Measurements from ENCODE around the gene SERPINA9. TPM values are rescaled to one million over a fixed set of nuclear protein-coding genes. Genes with fewer than 3 reads are reported as not detected.

The SERPINA9 gene
- not detected for total RNA-seq
- not detected for total RNA-seq (2013)

GRCh38 chr14:94476023-94476422 lies at the start of gene SERPINA9:
Gene SERPINA9, minus strand, starts transcription at chr14:94476197. Its CDS starts 6,357 bp downstream, at chr14:94469840.
- H3K27ac ChIP-seq (ENCODE audit: low read length) = no peak within 1 kb of the TSS
- no peak within 1 kb of the TSS for H3K4me3 ChIP-seq (ENCODE audit: low read length)
- no peaks in the 10 kb centered on the region for H3K36me3 ChIP-seq (ENCODE audit: control insufficient read depth, insufficient read depth, low read length)
- H3K4me3 Mint-ChIP-seq = no peak within 1 kb of the TSS
- DNase-seq = no peak
- ATAC-seq = no peak
- H3K9me3 ChIP-seq (ENCODE audit: control insufficient read depth, insufficient read depth, low read length) = peaks cover 6% of the 10 kb centered on the region
- H3K4me1 ChIP-seq (ENCODE audit: control insufficient read depth, insufficient read depth, low read length) = no peaks in the 10 kb centered on the region
- no peaks in the 10 kb centered on the region for H3K36me3 Mint-ChIP-seq
- H3K4me1 Mint-ChIP-seq = no peaks in the 10 kb centered on the region
- peaks cover 2 to 5% of the 10 kb centered on the region in 2 donors for H3K9me3 Mint-ChIP-seq
- TF ChIP-seq CTCF (IDR thresholded peaks at IDR 0.05) = no peak
- H3K27ac Mint-ChIP-seq = no peak within 1 kb of the TSS
- 79% methylated on average over 2 of the region's 2 CpGs for WGBS (ENCODE audit: insufficient coverage)
- H3K27me3 Mint-ChIP-seq (ENCODE audit: low read depth in 2 of 2) = peaks cover 5 to 10% of the 10 kb centered on the region in 2 donors
- intact Hi-C loops (cut with micrococcal nuclease) = no loop called here
- H3K27me3 ChIP-seq (ENCODE audit: control insufficient read depth, insufficient read depth, low read length) = no peaks in the 10 kb centered on the region

- Mint-ChIP-seq H3K4me1 (no peaks in the 10 kb centered on the region), H3K4me3 (no peak overlapping the region), H3K27me3 (ENCODE audit: low read depth in 2 of 2) (peaks cover 18 to 48% of the 10 kb centered on the region in 2 donors), H3K36me3 (no peaks in the 10 kb centered on the region), H3K27ac (no peak overlapping the region), H3K9me3 (peaks cover 8 to 13% of the 10 kb centered on the region in 2 donors)
- intact Hi-C loops (cut with micrococcal nuclease) = no loop called here
- Histone ChIP-seq H3K4me1 (ENCODE audit: control insufficient read depth, insufficient read depth, low read length) (no peaks in the 10 kb centered on the region), H3K9me3 (ENCODE audit: control insufficient read depth, insufficient read depth, low read length) (no peaks in the 10 kb centered on the region), H3K36me3 (ENCODE audit: control insufficient read depth, insufficient read depth, low read length) (no peaks in the 10 kb centered on the region), H3K27me3 (ENCODE audit: control insufficient read depth, insufficient read depth, low read length) (no peaks in the 10 kb centered on the region), H3K4me3 (ENCODE audit: low read length) (no peak overlapping the region), H3K27ac (ENCODE audit: low read length) (no peak overlapping the region)
- 73% methylated on average over 3 of the region's 3 CpGs for WGBS (ENCODE audit: insufficient coverage)
- no peak for TF ChIP-seq CTCF (IDR thresholded peaks at IDR 0.05)
- DNase-seq (no peak), ATAC-seq (no peak)
Measured at GRCh38 chr14:94524093-94524492, 48.1 kb upstream of the SERPINA9 start.

GRCh38 chr14:94523265-94523664 lies 47.3 kb upstream of the SERPINA9 start:
- H3K4me1 Mint-ChIP-seq = no peaks in the 10 kb centered on the region
- intact Hi-C loops (cut with micrococcal nuclease) = no loop called here
- WGBS (ENCODE audit: insufficient coverage) = 86% methylated on average over 8 of the region's 8 CpGs
- no peak overlapping the region for H3K4me3 ChIP-seq (ENCODE audit: low read length)
- peak in 1 of 3 donors; percentile 22 for ATAC-seq
- peaks cover 12 to 17% of the 10 kb centered on the region in 2 donors for H3K9me3 Mint-ChIP-seq
- no peaks in the 10 kb centered on the region for H3K36me3 Mint-ChIP-seq
- no peak overlapping the region for H3K27ac Mint-ChIP-seq
- no peak overlapping the region for H3K27ac ChIP-seq (ENCODE audit: low read length)
- H3K4me1 ChIP-seq (ENCODE audit: control insufficient read depth, insufficient read depth, low read length) = no peaks in the 10 kb centered on the region
- TF ChIP-seq CTCF (IDR thresholded peaks at IDR 0.05) = no peak
- H3K4me3 Mint-ChIP-seq = no peak overlapping the region
- no peaks in the 10 kb centered on the region for H3K9me3 ChIP-seq (ENCODE audit: control insufficient read depth, insufficient read depth, low read length)
- DNase-seq = no peak
- no peaks in the 10 kb centered on the region for H3K36me3 ChIP-seq (ENCODE audit: control insufficient read depth, insufficient read depth, low read length)
- peaks cover 18 to 44% of the 10 kb centered on the region in 2 donors for H3K27me3 Mint-ChIP-seq (ENCODE audit: low read depth in 2 of 2)
- no peaks in the 10 kb centered on the region for H3K27me3 ChIP-seq (ENCODE audit: control insufficient read depth, insufficient read depth, low read length)

GRCh38 chr14:94522115-94522724 lies 46.2 kb upstream of the SERPINA9 start:
- intact Hi-C loops (cut with micrococcal nuclease) = no loop called here
- no peaks in the 10 kb centered on the region for H3K27me3 ChIP-seq (ENCODE audit: control insufficient read depth, insufficient read depth, low read length)
- no peak for ATAC-seq
- H3K9me3 Mint-ChIP-seq = peaks cover 12 to 17% of the 10 kb centered on the region in 2 donors
- no peak overlapping the region for H3K27ac ChIP-seq (ENCODE audit: low read length)
- no peak for DNase-seq
- peaks cover 17 to 38% of the 10 kb centered on the region in 2 donors for H3K27me3 Mint-ChIP-seq (ENCODE audit: low read depth in 2 of 2)
- no peaks in the 10 kb centered on the region for H3K4me1 ChIP-seq (ENCODE audit: control insufficient read depth, insufficient read depth, low read length)
- no peaks in the 10 kb centered on the region for H3K9me3 ChIP-seq (ENCODE audit: control insufficient read depth, insufficient read depth, low read length)
- H3K36me3 ChIP-seq (ENCODE audit: control insufficient read depth, insufficient read depth, low read length) = no peaks in the 10 kb centered on the region
- 89% methylated on average over 7 of the region's 7 CpGs for WGBS (ENCODE audit: insufficient coverage)
- TF ChIP-seq CTCF (IDR thresholded peaks at IDR 0.05) = no peak
- no peaks in the 10 kb centered on the region for H3K4me1 Mint-ChIP-seq
- no peaks in the 10 kb centered on the region for H3K36me3 Mint-ChIP-seq
- H3K4me3 ChIP-seq (ENCODE audit: low read length) = no peak overlapping the region
- H3K27ac Mint-ChIP-seq = no peak overlapping the region
- no peak overlapping the region for H3K4me3 Mint-ChIP-seq
